NCI-H226 (cell line): ENCODE measurements around the gene PCDHGB7.
"Not testable (repeated sequence)": the region's sequence is repeated elsewhere in the genome, so short reads cannot be mapped to it uniquely, and the experiment has no call there.

Experiments
- DNase-seq: peaks from one replicate; pipeline ENCODE4 v3.0.0-alpha.2; 2015

The PCDHGB7 gene

GRCh38 chr5:141430332-141431113 is 13.0 kb downstream of the PCDHGB7 start, which contains the start of gene PCDHGA12:
Gene PCDHGA12 (plus strand): TSS chr5:141430507. CDS start chr5:141430760, 253 bp downstream.
- DNase-seq = peak; percentile 83

GRCh38 chr5:141431286-141431685 is 13.8 kb downstream of the PCDHGB7 start:
- no peak for DNase-seq

GRCh38 chr5:141432308-141432707 is 14.8 kb downstream of the PCDHGB7 start:
- not testable (repeated sequence) for DNase-seq

- not testable (repeated sequence) for DNase-seq
These were observed 15.2 kb downstream of the PCDHGB7 start for GRCh38 chr5:141432726-141433125.

DNA sequence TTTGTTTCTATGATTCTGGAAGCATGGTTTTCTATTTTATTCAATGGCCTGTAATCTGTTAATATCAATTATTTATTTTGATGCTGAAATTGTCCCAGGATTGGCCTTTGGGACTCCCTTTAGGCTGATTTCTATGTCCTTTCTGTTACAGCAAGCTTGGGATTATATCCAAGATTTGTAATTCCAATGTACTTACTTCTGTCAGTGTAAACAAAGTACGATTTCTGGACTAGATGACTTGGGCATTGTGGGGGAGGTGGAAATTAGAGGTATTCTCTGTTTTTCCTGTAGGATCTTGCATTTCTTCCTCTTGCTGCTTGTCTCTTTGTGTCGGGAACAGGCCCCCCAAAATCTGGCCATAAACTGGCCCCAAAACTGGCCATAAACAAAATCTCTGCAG is 16.5 kb downstream of the PCDHGB7 start:
- DNase-seq = no peak

DNA sequence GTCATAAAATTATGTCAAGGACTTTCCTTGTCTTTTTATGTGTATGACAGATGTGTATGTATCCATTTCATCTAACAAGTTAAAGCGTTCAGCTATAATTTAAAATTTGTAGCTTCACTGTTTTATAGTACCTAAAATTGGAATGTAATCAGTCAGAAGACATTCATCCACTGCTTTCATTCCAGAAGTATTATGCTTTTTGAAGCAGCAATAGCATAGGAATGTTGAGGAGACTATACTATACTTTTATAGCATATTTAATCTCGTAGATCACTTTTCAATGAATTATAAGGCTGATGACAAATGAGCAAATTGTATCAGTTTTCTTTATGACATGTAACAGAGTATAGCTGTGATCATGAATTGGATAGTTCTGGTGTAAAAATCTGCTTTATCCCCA is 19.7 kb downstream of the PCDHGB7 start:
- DNase-seq = no peak

DNA sequence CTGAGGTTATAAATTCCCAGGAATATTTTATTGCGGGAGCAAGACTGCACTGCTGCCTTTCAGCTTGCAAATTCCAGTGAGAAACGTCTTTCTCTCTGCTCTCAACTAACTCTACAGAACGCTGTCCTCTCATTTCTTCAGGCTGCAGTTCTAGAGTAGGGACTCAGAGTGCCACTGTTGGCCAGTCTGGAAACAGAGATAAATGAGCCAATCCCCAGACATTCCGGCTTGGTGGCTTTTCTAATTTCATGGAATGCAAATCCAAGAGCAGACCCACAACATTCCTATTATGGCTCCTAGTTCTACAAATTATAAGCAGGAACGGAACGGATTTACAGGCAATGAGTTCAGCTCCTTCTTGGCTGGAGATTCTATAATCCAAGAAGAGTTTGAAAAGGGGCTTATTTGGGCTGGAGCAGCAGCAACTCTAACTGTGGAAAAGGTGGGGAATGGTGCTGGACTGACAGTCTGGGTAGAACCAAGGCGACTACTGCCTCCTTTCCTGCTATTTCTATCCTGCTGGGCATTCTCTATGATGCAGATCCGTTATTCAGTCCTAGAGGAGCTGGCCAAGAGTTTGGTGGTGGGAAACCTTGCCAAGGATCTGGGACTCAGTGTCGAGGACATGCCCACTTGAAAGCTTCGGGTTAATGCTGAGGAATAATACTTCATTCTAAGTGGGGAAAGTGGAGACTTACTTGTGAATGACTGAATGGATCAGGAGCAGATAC is 22.1 kb downstream of the PCDHGB7 start:
- DNase-seq = no peak

GRCh38 chr5:141440341-141440740 is 22.9 kb downstream of the PCDHGB7 start:
- DNase-seq = no peak

GRCh38 chr5:141441571-141442170 is 24.2 kb downstream of the PCDHGB7 start:
- DNase-seq = no peak

DNA sequence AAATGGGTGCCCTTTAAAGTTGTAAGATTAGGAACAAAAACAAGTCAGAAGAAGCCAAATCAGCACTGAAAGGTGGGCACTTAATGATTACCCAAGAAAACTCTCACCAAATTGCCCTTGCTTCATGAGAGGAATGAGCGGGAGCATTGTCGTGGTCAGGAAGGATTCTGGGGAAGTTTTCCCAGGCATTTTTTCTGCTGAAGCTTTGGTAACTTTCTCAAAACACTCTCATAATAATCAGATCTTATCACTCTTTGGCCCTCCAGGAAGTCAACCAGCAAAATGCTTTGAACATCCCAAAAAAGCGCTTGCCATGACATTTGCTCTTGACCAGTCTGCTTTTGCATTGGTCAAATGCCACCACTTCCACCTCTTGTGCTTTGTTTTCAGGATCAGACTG is 47.9 kb downstream of the PCDHGB7 start:
- DNase-seq = peak; percentile 30
